ENCODE data around the gene MARCO.

Gene MARCO

GRCh38 chr2:119004602-119005001 is 62.6 kb downstream of the MARCO start:
- no peak for DNase-seq (ENCODE audit: low read depth in 2 of 3, low spot score in 2 of 3)

- no peak for DNase-seq (ENCODE audit: low read depth in 2 of 3, low spot score in 2 of 3)
Observed at GRCh38 chr2:119005051-119005450, 63.1 kb downstream of the MARCO start.

GRCh38 chr2:119005555-119005954 is 63.6 kb downstream of the MARCO start:
- no peak for DNase-seq (ENCODE audit: low read depth in 2 of 3, low spot score in 2 of 3)

GRCh38 chr2:119006441-119006840 is 64.4 kb downstream of the MARCO start:
- DNase-seq (ENCODE audit: low read depth in 2 of 3, low spot score in 2 of 3): no peak

- no peak for DNase-seq (ENCODE audit: low read depth in 2 of 3, low spot score in 2 of 3)
Observed at GRCh38 chr2:119008108-119008507, 66.1 kb downstream of the MARCO start.

- no peak for DNase-seq (ENCODE audit: low read depth in 2 of 3, low spot score in 2 of 3)
Observed at GRCh38 chr2:119009110-119009509, 67.1 kb downstream of the MARCO start.

- no peak for DNase-seq (ENCODE audit: low read depth in 2 of 3, low spot score in 2 of 3)
Observed at GRCh38 chr2:119010336-119010735, 68.3 kb downstream of the MARCO start.

GRCh38 chr2:119011162-119011909 is 69.3 kb downstream of the MARCO start:
- DNase-seq (ENCODE audit: low read depth in 2 of 3, low spot score in 2 of 3): no peak

- no peak for DNase-seq (ENCODE audit: low read depth in 2 of 3, low spot score in 2 of 3)
Observed at GRCh38 chr2:119011910-119012209, 69.9 kb downstream of the MARCO start.

- no peak for DNase-seq (ENCODE audit: low read depth in 2 of 3, low spot score in 2 of 3)
Observed at GRCh38 chr2:119012345-119013301, 70.6 kb downstream of the MARCO start.

GRCh38 chr2:119013671-119014070 is 71.7 kb downstream of the MARCO start:
- no peak for DNase-seq (ENCODE audit: low read depth in 2 of 3, low spot score in 2 of 3)

- DNase-seq (ENCODE audit: low read depth in 2 of 3, low spot score in 2 of 3): no peak
Observed at GRCh38 chr2:119015845-119016244, 73.9 kb downstream of the MARCO start.

GRCh38 chr2:119019521-119019920 is 77.5 kb downstream of the MARCO start:
- DNase-seq (ENCODE audit: low read depth in 2 of 3, low spot score in 2 of 3): no peak

GRCh38 chr2:119022678-119023077 is 80.7 kb downstream of the MARCO start:
- DNase-seq (ENCODE audit: low read depth in 2 of 3, low spot score in 2 of 3): no peak

- DNase-seq (ENCODE audit: low read depth in 2 of 3, low spot score in 2 of 3): no peak
Observed at GRCh38 chr2:119023534-119023933, 81.5 kb downstream of the MARCO start.

GRCh38 chr2:119024152-119024551 is 82.2 kb downstream of the MARCO start:
- no peak for DNase-seq (ENCODE audit: low read depth in 2 of 3, low spot score in 2 of 3)

GRCh38 chr2:119024568-119024967 is 82.6 kb downstream of the MARCO start:
- DNase-seq (ENCODE audit: low read depth in 2 of 3, low spot score in 2 of 3): no peak

GRCh38 chr2:119025013-119025412 is 83.0 kb downstream of the MARCO start:
- DNase-seq (ENCODE audit: low read depth in 2 of 3, low spot score in 2 of 3): no peak

- no peak for DNase-seq (ENCODE audit: low read depth in 2 of 3, low spot score in 2 of 3)
Observed at GRCh38 chr2:119025762-119026351, 83.9 kb downstream of the MARCO start.

GRCh38 chr2:119026890-119027289 is 84.9 kb downstream of the MARCO start:
- DNase-seq (ENCODE audit: low read depth in 2 of 3, low spot score in 2 of 3): no peak

- no peak for DNase-seq (ENCODE audit: low read depth in 2 of 3, low spot score in 2 of 3)
Observed at GRCh38 chr2:119028327-119029174, 86.6 kb downstream of the MARCO start.
